ENCODE results near the gene SKI.

GRCh38 chr1:2199042-2199810 is 28.9 kb upstream of the SKI start:
- TF ChIP-seq YY1 (IDR thresholded peaks at IDR 0.05; ENCODE audit: insufficient read depth, insufficient read length) (no peak), ZNF274 (IDR thresholded peaks at IDR 0.05; ENCODE audit: low read depth, low read length) (no peak)
